Middle frontal gyrus (tissue), 1 donor: Measurements from ENCODE around the gene CCDC38.
A peak's percentile ranks its signal among the peaks of the same experiment; 100 is the strongest.
"Not testable (repeated sequence)": the region's sequence is repeated elsewhere in the genome, so short reads cannot be mapped to it uniquely, and the experiment has no call there.

Experiments used
- DNase-seq: peaks from one replicate; pipeline ENCODE4 v3.0.0-alpha.2; 2015; ENCODE audit warnings: low spot score; ENCODE audit errors: extremely low spot score

Gene CCDC38

GRCh38 chr12:95884998-95885397 lies 57.4 kb downstream of the CCDC38 start:
- DNase-seq, result no peak

DNA sequence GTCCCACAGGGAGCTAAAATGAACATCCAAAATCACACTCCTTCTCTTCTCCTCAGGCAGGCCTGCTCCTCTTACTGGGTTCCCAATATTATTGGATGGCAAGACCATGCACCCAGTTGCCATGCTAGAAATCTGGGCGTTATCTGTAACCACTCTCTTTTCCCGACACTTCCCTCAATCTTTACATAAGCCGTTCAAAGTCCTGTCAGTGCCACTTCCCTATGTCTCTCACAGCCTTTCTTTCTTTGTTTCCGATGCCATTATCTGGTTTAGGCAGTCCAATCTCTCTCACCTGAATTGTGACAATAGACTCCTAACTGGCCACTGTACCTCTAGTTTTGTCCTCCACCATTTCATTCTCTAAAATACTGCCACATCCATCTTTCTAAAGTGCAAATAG lies 59.5 kb downstream of the CCDC38 start:
- DNase-seq, result no peak

DNA sequence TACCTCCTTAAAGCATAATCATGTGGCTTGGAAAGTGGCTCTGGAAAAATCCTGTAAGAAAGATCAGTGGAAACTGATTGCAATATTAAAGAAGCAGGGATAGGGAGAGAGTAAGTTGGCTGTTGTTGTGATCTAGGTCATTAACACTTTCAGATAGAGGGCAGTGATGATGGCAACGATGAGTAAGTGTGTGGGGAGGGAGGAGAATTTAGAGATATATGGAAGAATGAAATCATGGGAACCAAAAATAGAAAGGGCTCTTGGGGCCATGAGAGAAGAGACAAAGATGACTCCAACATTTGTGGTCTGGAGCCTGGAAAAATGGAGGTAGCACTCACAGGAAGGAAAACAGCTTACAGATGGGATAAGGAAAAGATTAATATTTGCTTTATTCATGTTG lies 60.3 kb downstream of the CCDC38 start:
- no peak for DNase-seq

GRCh38 chr12:95881331-95881955 lies 61.0 kb downstream of the CCDC38 start:
- DNase-seq, result no peak

GRCh38 chr12:95880895-95881294 lies 61.5 kb downstream of the CCDC38 start:
- no peak for DNase-seq

DNA sequence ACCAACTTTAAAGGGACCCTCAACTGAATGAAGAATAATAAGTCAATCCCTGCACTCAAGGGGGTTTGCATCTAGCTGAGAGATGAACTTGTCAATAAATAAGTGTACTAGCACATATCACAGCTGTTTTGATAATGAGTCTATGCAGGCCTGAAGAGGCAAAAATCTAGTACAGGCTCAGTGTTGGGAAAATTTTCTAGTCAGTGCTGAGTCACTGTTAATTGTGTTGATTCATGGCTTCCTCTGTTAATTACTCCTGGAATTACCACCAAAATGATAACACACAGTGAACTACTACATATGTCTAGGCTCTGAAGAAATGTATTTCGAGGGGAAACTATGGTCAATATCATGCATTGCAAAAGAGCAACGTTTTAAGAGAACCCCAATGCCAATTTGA lies 64.8 kb downstream of the CCDC38 start:
- no peak for DNase-seq

DNA sequence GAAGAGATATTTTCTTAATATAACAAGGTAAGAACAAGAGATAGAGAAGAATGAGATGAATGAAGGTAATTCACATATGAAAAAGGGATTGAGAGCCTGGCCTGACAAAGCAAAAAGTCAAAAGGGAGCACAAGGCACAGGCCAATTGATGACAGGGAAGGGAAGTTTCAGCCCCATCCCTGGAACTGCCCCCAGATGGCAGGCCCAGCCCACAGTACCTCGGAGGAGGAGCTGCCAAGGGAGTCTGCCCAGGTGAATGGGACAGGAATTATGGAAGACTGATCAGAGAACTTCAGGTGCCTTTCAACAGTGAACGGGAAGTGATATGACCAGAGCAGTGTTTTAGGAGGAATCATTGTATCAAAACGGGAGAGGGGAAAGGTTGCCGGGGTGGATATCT lies 68.0 kb downstream of the CCDC38 start:
- DNase-seq, result no peak

DNA sequence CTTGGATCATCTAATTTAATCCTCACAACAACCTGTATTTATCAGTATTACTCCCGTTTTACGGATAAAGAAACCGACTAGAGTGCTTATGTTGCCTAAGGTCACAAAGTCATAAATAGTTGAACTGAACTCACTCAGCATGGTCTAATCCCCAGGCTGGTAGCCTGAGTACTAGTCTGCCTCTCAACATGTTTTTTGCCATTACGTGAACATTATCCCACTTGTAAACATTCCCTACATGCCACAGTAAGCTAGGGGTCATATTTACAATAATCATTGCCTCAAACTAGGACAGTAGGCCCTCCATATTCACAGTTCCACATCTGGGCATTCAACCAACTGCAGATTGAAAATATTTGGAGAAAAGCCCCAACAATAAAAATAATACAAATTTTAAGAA lies 71.5 kb downstream of the CCDC38 start:
- DNase-seq, result no peak

DNA sequence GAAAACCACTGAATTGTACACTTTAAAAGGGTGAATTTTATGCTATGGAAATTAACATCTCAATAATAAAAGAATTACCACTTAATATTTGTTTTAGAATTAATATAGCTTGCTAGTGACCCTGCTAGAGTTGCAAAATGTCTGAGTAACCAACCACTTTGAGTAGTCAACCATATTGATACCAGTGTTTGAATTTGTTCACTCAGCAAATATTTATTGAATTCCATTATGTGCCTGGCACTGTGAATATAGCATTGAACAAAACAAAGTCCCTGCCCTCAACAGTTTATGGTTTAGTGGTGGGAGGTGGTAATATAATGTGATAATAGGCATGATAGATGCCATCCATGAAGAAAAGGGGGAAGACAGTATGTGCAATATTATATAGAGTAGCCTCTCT lies 79.1 kb downstream of the CCDC38 start:
- no peak for DNase-seq

DNA sequence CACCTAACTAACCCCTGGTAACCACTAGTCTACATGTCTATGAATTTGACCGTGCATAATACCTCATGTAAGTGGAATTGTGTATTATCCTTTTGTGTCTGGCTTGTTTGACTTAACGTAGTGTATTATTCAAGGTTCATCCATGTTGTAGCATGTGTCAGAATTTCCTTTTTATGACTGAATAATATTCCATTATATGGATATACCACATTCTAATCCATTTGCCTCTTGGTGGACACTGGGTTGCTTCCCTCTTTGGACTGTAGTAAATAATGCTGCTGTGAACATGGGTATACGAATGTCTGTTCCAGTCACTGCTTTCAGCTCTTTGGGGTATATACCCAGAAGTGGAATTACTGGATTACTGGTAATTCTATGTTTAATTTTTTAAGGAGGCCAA lies 80.4 kb downstream of the CCDC38 start:
- DNase-seq, result no peak

DNA sequence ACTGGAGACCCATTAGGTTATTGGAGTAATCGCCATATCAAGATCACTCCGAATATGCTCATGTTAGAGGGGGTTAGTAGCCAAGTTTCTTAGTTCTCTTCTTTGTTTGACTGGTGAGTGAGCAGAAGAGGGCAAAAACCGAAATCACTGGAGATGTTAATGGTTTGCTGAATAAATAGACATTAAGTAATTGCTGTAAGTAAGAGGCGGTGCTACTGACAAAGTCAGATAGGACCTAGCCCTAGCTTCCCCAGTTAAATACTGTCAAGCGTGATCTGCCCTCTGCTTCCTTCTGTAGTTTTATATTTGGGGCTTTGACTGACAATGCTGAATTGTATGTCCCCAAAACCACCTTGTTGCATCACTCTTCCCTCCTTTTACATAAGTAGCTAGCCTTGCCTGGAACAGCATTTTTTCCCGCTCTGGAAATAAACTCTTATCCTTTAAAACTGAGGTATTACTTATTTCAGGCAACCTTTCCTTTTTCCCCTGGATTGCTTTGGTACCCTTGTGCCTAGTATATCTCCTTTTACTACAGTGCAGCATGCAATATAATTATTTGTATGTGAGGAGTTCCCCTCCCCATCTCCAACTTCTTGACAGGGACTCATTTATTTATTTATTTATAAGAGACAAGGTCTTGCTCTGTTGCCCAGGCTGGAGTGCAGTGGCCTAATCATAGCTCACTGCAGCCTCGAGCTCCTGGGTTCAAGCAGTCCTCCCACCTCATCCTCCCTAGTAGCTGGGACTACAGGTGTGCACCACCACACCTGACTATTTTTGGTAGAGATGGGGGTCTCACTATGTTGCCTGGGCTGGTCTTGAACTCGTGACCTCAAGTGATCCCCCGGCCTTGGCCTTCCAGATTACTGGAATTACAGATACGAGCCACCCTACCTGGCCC lies 82.2 kb downstream of the CCDC38 start:
- DNase-seq, result no peak

- no peak for DNase-seq
Measured at GRCh38 chr12:95859344-95859816, 83.0 kb downstream of the CCDC38 start.

DNA sequence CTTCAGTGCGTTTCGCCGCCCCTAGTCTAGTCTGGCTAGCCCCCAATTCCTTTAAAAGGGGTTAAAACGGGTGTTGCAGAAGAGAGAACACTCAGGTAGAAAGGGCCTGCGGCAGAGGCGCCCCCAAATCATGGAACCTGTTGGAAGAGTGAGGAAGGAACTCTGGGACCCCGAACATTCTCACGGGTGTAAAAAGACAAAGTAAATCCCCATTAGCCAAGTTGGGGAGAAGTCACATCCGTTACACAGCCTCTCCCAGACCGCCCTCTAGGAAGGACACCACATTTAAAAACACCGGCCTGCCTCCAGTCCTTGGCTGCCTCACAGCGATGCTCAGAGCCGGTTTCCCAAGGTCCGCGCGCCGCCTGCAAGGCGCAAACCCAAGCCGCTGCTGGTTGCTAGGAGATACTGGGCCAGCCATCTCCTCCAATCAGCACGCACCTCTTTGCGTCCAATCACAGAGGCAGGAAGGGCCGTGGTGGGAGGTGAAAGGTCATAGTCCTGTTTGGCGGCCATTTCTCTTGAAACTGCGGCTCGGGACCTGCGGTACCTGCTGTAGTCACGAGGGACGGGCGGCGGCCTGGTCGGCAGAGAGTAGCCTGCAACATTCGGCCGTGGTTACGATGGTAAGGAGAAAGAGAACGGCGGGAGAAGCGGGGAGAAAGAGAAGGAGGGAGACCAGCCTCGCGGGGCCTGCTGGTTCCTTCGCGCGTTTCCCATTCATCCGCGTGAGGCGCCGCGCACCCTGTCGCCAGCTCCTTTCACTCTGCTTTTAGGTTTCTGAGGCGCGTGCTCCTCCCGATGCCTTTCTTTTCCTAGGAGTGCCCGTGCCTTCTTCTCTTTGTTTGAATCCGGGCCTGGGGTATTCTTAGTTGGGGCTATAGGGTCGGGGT lies 83.7 kb downstream of the CCDC38 start, which contains the start of gene SNRPF:
Gene SNRPF (plus strand): TSS at position 502 of the 893 bp plus-strand sequence. CDS start 122 bp downstream, at position 624.
- peak; percentile 96 for DNase-seq

- no peak for DNase-seq
Measured at GRCh38 chr12:95857799-95858198, 84.6 kb downstream of the CCDC38 start.

DNA sequence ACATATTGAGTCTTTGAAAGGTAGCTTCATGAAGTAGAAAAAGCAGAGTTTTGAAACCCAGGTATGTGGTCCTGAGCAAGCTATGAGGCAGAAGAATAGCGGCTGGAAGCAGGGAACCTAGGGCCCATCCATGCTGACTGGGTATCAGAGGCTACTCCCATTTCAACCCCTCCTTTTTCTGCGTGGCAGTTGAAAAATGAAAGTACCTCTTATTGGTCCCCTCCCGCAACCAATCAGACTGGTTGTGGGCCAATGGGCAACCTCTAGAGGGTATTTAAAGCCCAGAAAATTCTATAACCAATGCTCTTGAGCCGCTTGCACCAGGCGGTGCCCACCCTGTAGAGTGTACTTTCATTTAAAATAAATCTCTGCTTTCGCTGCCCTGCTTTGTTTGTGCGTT lies 85.3 kb downstream of the CCDC38 start:
- no peak for DNase-seq

DNA sequence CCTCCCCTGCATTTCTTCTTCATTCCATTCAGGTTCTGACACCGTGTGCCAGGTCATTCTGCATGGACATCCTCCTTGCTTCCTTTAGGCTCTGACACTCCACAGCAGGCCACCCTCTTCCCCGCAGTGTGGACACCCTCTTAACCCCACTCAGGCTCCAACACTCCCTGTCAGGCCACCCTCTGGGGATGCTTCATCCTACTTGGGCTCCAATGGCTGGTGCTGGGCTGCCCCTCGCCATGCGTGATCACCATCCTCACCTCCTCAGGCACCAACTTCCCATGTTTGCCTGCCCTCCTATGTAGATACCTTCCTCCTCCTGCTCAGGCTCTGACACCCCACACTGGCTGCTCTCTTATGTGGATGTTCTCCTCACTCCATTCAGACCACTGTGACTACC lies 90.3 kb downstream of the CCDC38 start:
- DNase-seq, result no peak

- DNase-seq, result no peak
Measured at GRCh38 chr12:95851606-95852005, 90.8 kb downstream of the CCDC38 start.

GRCh38 chr12:95848575-95849388 lies 93.6 kb downstream of the CCDC38 start:
- DNase-seq, result no peak

- DNase-seq, result not testable (repeated sequence)
Measured at GRCh38 chr12:95842426-95842825, 100.0 kb downstream of the CCDC38 start.

GRCh38 chr12:95838125-95838524 lies 104.3 kb downstream of the CCDC38 start:
- no peak for DNase-seq
